Suprapubic skin (tissue), 4 donors: Measurements from ENCODE around the gene SLC9A9. TPM values are rescaled to one million over a fixed set of nuclear protein-coding genes. Genes with fewer than 3 reads are reported as not detected.
"Not testable (repeated sequence)": the region's sequence is repeated elsewhere in the genome, so short reads cannot be mapped to it uniquely, and the experiment has no call there.

Experiments
- DNase-seq, 2 donors: peaks; one replicate each; pipeline ENCODE4 v3.0.0-alpha.2; 2019; ENCODE audit warnings: low spot score in 2 of 2
- H3K27ac ChIP-seq: fragments of 200-600 bp; sonication (generic); one replicate; pipeline ENCODE4 v1.5.1; 2019
- H3K27me3 ChIP-seq: fragments of 200-600 bp; sonication (generic); one replicate; pipeline ENCODE4 v1.5.1; 2019
- H3K36me3 ChIP-seq: fragments of 200-600 bp; sonication (generic); one replicate; pipeline ENCODE4 v1.5.1; 2019
- H3K4me1 ChIP-seq: fragments of 200-600 bp; sonication (generic); one replicate; pipeline ENCODE4 v1.5.1; 2019
- H3K4me3 ChIP-seq: fragments of 200-600 bp; sonication (generic); one replicate; pipeline ENCODE4 v1.5.1; 2019; ENCODE audit warnings: mild to moderate bottlenecking
- H3K9me3 ChIP-seq: fragments of 200-600 bp; sonication (generic); one replicate; pipeline ENCODE4 v1.5.1; 2019
- CTCF ChIP-seq, 2 donors: fragments of 200-600 bp in 1 of 2; fragments of 450-650 bp in 1 of 2; sonication (generic) in 1 of 2; IDR thresholded peaks; one replicate each; pipeline ENCODE4 v1.5.1; 2016 to 2019; ENCODE audit warnings: antibody characterized with exemption in 2 of 2, mild to moderate bottlenecking in 1 of 2, moderate library complexity in 1 of 2
- EP300 ChIP-seq: sonication (generic); formaldehyde crosslinking; IDR thresholded peaks from one replicate; pipeline ENCODE4 v1.6.1; 2017; ENCODE audit warnings: antibody characterized with exemption
- POLR2A ChIP-seq, 2 donors: fragments of 450-650 bp; IDR thresholded peaks; one replicate each; pipeline ENCODE4 v1.6.1; 2017; ENCODE audit warnings: antibody characterized with exemption in 2 of 2, mild to moderate bottlenecking in 2 of 2, moderate library complexity in 2 of 2
- POLR2AphosphoS5 ChIP-seq, 3 donors: sonication (generic); formaldehyde crosslinking; IDR thresholded peaks; one replicate each; pipeline ENCODE4 v1.6.1; 2017; ENCODE audit warnings: antibody characterized with exemption in 3 of 3
- WGBS: methylation state at CpG from one replicate; pipeline ENCODE4 v1.1.5; 2018; 5-methylcytosine and 5-hydroxymethylcytosine counted together
- total RNA-seq, 4 donors: library from RNA; depleted of rRNA; stranded (reverse); fragments of >200 nt; gene quantifications; one replicate each; pipeline ENCODE4 v1.1.0, GENCODE V29; 2016

SLC9A9 gene
- total RNA-seq, 4 donors from 2014 or later: 16.6 to 51.0 (median 30.0) TPM

- H3K27me3 ChIP-seq: no peaks in the 10 kb centered on the region
- no peak overlapping the region for H3K27ac ChIP-seq
- no peaks in the 10 kb centered on the region for H3K9me3 ChIP-seq
- no peak for TF ChIP-seq EP300
- no peak for TF ChIP-seq POLR2AphosphoS5 (IDR thresholded peaks at IDR 0.05)
- TF ChIP-seq CTCF (IDR thresholded peaks at IDR 0.05): no peak
- no peak for TF ChIP-seq POLR2A (IDR thresholded peaks at IDR 0.05)
- no peak overlapping the region for H3K4me3 ChIP-seq
- H3K4me1 ChIP-seq: no peaks in the 10 kb centered on the region
- H3K36me3 ChIP-seq: no peaks in the 10 kb centered on the region
- no peak for DNase-seq
- 86% methylated on average over 3 of the region's 3 CpGs for WGBS
These were observed 561.8 kb downstream of the SLC9A9 start for GRCh38 chr3:143286392-143287010.

DNA sequence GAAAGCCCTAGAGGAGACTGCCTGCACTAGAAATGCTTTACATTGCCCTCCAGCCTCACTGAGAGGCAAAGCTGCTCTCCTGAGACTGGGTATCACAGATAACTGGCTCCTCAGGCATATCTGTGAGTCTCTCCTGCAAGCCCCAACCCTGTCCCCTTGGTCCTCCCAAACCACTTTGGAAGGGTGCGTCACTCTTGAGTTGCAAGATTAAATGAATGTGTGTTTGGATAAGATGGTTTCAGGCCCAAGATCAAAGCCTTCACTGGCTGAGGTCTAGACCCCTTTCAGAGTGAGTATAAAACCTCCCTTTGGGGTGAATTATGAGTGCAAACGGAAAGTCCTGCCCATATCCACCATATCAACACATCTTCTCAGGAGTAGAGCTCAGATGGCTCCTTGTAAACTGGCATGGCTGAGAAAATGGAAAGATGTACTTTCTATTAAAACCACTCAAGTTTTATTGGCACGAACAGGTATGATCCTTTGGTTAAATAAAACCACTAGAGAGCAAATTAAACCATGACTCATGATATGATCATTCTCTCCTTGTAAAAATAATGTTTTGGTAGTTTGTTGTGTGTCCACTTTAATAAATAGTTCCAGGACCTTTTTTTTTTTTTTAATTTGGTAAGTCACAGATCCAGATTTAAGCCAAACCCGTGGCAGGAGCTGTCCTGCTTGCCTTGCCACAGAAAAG, 564.7 kb downstream of the SLC9A9 start:
- no peak overlapping the region for H3K4me3 ChIP-seq
- H3K27me3 ChIP-seq: no peaks in the 10 kb centered on the region
- 78% methylated on average over 4 of the region's 4 CpGs for WGBS
- DNase-seq: no peak
- TF ChIP-seq CTCF (IDR thresholded peaks at IDR 0.05) (no peak), POLR2AphosphoS5 (IDR thresholded peaks at IDR 0.05) (no peak), POLR2A (IDR thresholded peaks at IDR 0.05) (no peak), EP300 (no peak)
- H3K36me3 ChIP-seq: no peaks in the 10 kb centered on the region
- no peaks in the 10 kb centered on the region for H3K4me1 ChIP-seq
- H3K9me3 ChIP-seq: no peaks in the 10 kb centered on the region
- no peak overlapping the region for H3K27ac ChIP-seq

DNA sequence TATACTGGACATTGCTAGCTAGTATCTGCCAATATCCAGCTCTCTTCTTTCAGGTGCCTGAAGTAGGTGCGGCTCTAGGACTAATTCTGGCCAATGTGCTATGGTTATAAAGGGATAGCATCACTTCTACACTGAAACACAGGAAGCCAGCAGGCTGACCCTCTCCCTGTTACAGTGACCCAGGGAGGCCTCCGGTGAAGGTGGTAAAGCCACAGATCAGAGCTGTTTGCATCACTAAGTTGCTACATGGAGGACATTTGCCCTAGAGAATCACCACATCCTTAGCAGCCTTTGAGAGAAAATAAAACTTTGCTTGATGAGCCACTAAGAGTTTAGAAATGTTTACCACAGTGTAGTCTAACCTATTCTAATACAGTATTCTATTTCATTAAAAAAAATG, 567.3 kb downstream of the SLC9A9 start:
- H3K27ac ChIP-seq: no peak overlapping the region
- H3K27me3 ChIP-seq: no peaks in the 10 kb centered on the region
- no peak for DNase-seq
- 92% methylated on average over 2 of the region's 2 CpGs for WGBS
- H3K4me3 ChIP-seq: no peak overlapping the region
- H3K4me1 ChIP-seq: peaks cover 3% of the 10 kb centered on the region
- H3K36me3 ChIP-seq: no peaks in the 10 kb centered on the region
- TF ChIP-seq EP300 (no peak), POLR2A (IDR thresholded peaks at IDR 0.05) (no peak), CTCF (IDR thresholded peaks at IDR 0.05) (no peak), POLR2AphosphoS5 (IDR thresholded peaks at IDR 0.05) (no peak)
- no peaks in the 10 kb centered on the region for H3K9me3 ChIP-seq

DNA sequence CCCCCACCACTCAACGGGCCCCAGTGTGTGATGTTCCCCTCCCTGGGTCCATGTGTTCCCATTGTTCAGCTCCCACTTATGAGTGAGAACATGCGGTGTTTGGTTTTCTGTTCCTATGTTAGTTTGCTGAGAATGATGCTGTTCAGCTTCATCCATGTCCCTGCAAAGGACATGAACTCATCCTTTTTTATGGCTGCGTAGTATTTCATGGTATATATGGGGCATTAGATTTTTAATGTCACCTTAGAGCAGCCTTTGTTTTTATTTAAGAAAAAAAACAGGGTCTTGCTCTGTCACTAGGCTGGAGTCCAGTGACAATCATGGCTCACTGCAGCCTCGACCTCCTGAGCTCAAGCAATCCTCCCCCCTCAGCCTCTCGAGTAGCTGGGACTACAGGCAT, 568.7 kb downstream of the SLC9A9 start:
- H3K36me3 ChIP-seq: not testable (repeated sequence)
- 96% methylated on average over 5 of the region's 5 CpGs for WGBS

GRCh38 chr3:143278721-143279120, 569.5 kb downstream of the SLC9A9 start:
- no peak for DNase-seq
- no peaks in the 10 kb centered on the region for H3K27me3 ChIP-seq
- H3K9me3 ChIP-seq: no peaks in the 10 kb centered on the region
- H3K27ac ChIP-seq: no peak overlapping the region
- H3K4me1 ChIP-seq: peaks cover 3% of the 10 kb centered on the region
- no peak overlapping the region for H3K4me3 ChIP-seq
- TF ChIP-seq EP300 (no peak), POLR2A (IDR thresholded peaks at IDR 0.05) (no peak), POLR2AphosphoS5 (IDR thresholded peaks at IDR 0.05) (no peak), CTCF (IDR thresholded peaks at IDR 0.05) (no peak)
- WGBS: 88% methylated on average over 1 of the region's 1 CpG
- H3K36me3 ChIP-seq: no peaks in the 10 kb centered on the region

More for the DNA sequence above, 568.7 kb downstream of the SLC9A9 start:
- not testable (repeated sequence) for H3K27ac ChIP-seq, DNase-seq, H3K9me3 ChIP-seq, H3K4me3 ChIP-seq, H3K4me1 ChIP-seq, H3K27me3 ChIP-seq
